ENCODE results near the gene PIK3R5.
"Not testable (repeated sequence)": the region's sequence is repeated elsewhere in the genome, so short reads cannot be mapped to it uniquely, and the experiment has no call there.

- TF ChIP-seq, protein P1, sequence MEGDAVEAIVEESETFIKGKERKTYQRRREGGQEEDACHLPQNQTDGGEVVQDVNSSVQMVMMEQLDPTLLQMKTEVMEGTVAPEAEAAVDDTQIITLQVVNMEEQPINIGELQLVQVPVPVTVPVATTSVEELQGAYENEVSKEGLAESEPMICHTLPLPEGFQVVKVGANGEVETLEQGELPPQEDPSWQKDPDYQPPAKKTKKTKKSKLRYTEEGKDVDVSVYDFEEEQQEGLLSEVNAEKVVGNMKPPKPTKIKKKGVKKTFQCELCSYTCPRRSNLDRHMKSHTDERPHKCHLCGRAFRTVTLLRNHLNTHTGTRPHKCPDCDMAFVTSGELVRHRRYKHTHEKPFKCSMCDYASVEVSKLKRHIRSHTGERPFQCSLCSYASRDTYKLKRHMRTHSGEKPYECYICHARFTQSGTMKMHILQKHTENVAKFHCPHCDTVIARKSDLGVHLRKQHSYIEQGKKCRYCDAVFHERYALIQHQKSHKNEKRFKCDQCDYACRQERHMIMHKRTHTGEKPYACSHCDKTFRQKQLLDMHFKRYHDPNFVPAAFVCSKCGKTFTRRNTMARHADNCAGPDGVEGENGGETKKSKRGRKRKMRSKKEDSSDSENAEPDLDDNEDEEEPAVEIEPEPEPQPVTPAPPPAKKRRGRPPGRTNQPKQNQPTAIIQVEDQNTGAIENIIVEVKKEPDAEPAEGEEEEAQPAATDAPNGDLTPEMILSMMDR (IDR thresholded peaks at IDR 0.05), result not testable (repeated sequence)
- TF ChIP-seq POLR2A (IDR thresholded peaks at IDR 0.05), result not testable (repeated sequence)
Measured at GRCh38 chr17:8885163-8885966, 80.1 kb downstream of the PIK3R5 start.

All from adrenal gland (tissue), 5 donors.